Loucy (cell line): ENCODE results near the gene TOR1AIP1.

Experiments used
- H2AFZ ChIP-seq: fragments of 200-600 bp; sonication (generic); 2 replicates; pipeline ENCODE4 v1.6.0; 2016; ENCODE audit warnings: antibody characterized with exemption, mild to moderate bottlenecking, low read length, moderate library complexity
- H3F3A ChIP-seq: fragments of 200-600 bp; 2 replicates; pipeline ENCODE4 v1.6.0; 2016; ENCODE audit warnings: antibody characterized with exemption, low read depth, mild to moderate bottlenecking
- H3K27me3 ChIP-seq: fragments of 200-600 bp; sonication (generic); 2 replicates; pipeline ENCODE4 v1.6.1; 2014; ENCODE audit warnings: low read length, mild to moderate bottlenecking; ENCODE audit not compliant: insufficient read depth, poor library complexity, severe bottlenecking
- H3K36me3 ChIP-seq: fragments of 200-600 bp; sonication (generic); 2 replicates; pipeline ENCODE4 v1.6.1; 2016; ENCODE audit warnings: low read length; ENCODE audit not compliant: insufficient read depth
- H3K4me1 ChIP-seq: fragments of 200-600 bp; sonication (generic); 2 replicates; pipeline ENCODE4 v1.5.1; 2014; ENCODE audit warnings: low read length, mild to moderate bottlenecking; ENCODE audit not compliant: insufficient read depth, poor library complexity, severe bottlenecking
- H3K4me2 ChIP-seq: fragments of 200-600 bp; sonication (generic); 2 replicates; pipeline ENCODE4 v1.6.0; 2014; ENCODE audit warnings: antibody characterized with exemption, low read length, low read depth, mild to moderate bottlenecking; ENCODE audit not compliant: poor library complexity, severe bottlenecking
- H3K4me3 ChIP-seq: fragments of 200-600 bp; sonication (generic); 2 replicates; pipeline ENCODE4 v1.5.1; 2014; ENCODE audit warnings: low read length, mild to moderate bottlenecking, mixed read lengths; ENCODE audit not compliant: poor library complexity, severe bottlenecking
- H3K79me2 ChIP-seq: fragments of 200-600 bp; sonication (generic); 2 replicates; pipeline ENCODE4 v1.6.1; 2014; ENCODE audit warnings: low read length; ENCODE audit not compliant: insufficient read depth
- H3K9ac ChIP-seq: fragments of 200-600 bp; sonication (generic); 2 replicates; pipeline ENCODE4 v1.6.0; 2014; ENCODE audit warnings: mild to moderate bottlenecking, low read depth, low read length, moderate library complexity; ENCODE audit not compliant: poor library complexity, severe bottlenecking
- H3K9me2 ChIP-seq: fragments of 200-600 bp; sonication (generic); replicated peaks from 2 replicates; pipeline ENCODE4 v1.6.1; 2016; ENCODE audit warnings: low read depth, low read length, mixed read lengths
- H3K9me3 ChIP-seq: fragments of 200-600 bp; sonication (generic); 2 replicates; pipeline ENCODE4 v1.6.1; 2014; ENCODE audit warnings: mild to moderate bottlenecking, antibody characterized with exemption, low read length, low read depth; ENCODE audit not compliant: insufficient read depth
- H4K20me1 ChIP-seq: fragments of 200-600 bp; sonication (generic); 2 replicates; pipeline ENCODE4 v1.6.0; 2014; ENCODE audit warnings: antibody characterized with exemption, low read length, mild to moderate bottlenecking; ENCODE audit not compliant: insufficient read depth, poor library complexity, severe bottlenecking
- CTCF ChIP-seq: fragments of 200-600 bp; sonication (generic); conservative IDR thresholded peaks from 2 replicates; pipeline ENCODE4 v1.5.1; 2014; ENCODE audit warnings: mild to moderate bottlenecking, antibody characterized with exemption, low read length
- EZH2phosphoT487 ChIP-seq: fragments of 200-600 bp; IDR thresholded peaks from 2 replicates; pipeline ENCODE4 v1.6.1; 2018; ENCODE audit warnings: antibody characterized with exemption, mild to moderate bottlenecking, moderate library complexity, borderline replicate concordance

Gene TOR1AIP1

GRCh38 chr1:179933219-179933618, 51.1 kb downstream of the TOR1AIP1 start:
- no peak overlapping the region for H2AFZ ChIP-seq
- no peaks in the 10 kb centered on the region for H3K79me2 ChIP-seq
- no peaks in the 10 kb centered on the region for H3F3A ChIP-seq
- no peak overlapping the region for H3K4me2 ChIP-seq
- no peak overlapping the region for H3K9ac ChIP-seq
- TF ChIP-seq EZH2phosphoT487 (no peak), CTCF (no peak)
- no peak overlapping the region for H3K4me3 ChIP-seq
- H3K27me3 ChIP-seq = no peaks in the 10 kb centered on the region
- no peaks in the 10 kb centered on the region for H3K9me3 ChIP-seq
- H4K20me1 ChIP-seq = no peaks in the 10 kb centered on the region
- H3K4me1 ChIP-seq = peaks cover 4% of the 10 kb centered on the region
- H3K9me2 ChIP-seq = no peaks in the 10 kb centered on the region
- H3K36me3 ChIP-seq = no peaks in the 10 kb centered on the region

GRCh38 chr1:179935909-179936496, 53.9 kb downstream of the TOR1AIP1 start:
- no peaks in the 10 kb centered on the region for H3K27me3 ChIP-seq
- H3K4me1 ChIP-seq = peaks cover 2% of the 10 kb centered on the region
- no peak overlapping the region for H3K9ac ChIP-seq
- H3K4me2 ChIP-seq = no peak overlapping the region
- H3K9me2 ChIP-seq = no peaks in the 10 kb centered on the region
- H3K9me3 ChIP-seq = no peaks in the 10 kb centered on the region
- no peak for TF ChIP-seq CTCF
- TF ChIP-seq EZH2phosphoT487 = no peak
- no peak overlapping the region for H2AFZ ChIP-seq
- no peaks in the 10 kb centered on the region for H3K79me2 ChIP-seq
- no peaks in the 10 kb centered on the region for H3K36me3 ChIP-seq
- no peaks in the 10 kb centered on the region for H4K20me1 ChIP-seq
- H3F3A ChIP-seq = no peaks in the 10 kb centered on the region
- H3K4me3 ChIP-seq = no peak overlapping the region

GRCh38 chr1:179937668-179938254, 55.7 kb downstream of the TOR1AIP1 start:
- H3K27me3 ChIP-seq = no peaks in the 10 kb centered on the region
- no peaks in the 10 kb centered on the region for H3K9me2 ChIP-seq
- no peak overlapping the region for H3K4me2 ChIP-seq
- no peak overlapping the region for H3K9ac ChIP-seq
- no peak overlapping the region for H3K4me3 ChIP-seq
- no peaks in the 10 kb centered on the region for H3F3A ChIP-seq
- H4K20me1 ChIP-seq = no peaks in the 10 kb centered on the region
- TF ChIP-seq EZH2phosphoT487 (no peak), CTCF (no peak)
- no peak overlapping the region for H2AFZ ChIP-seq
- H3K4me1 ChIP-seq = peaks cover 6% of the 10 kb centered on the region
- H3K9me3 ChIP-seq = no peaks in the 10 kb centered on the region
- H3K36me3 ChIP-seq = no peaks in the 10 kb centered on the region
- no peaks in the 10 kb centered on the region for H3K79me2 ChIP-seq
